K562 (cell line): Measurements from ENCODE around the gene TLE6. TPM values are rescaled to one million over a fixed set of nuclear protein-coding genes. Genes with fewer than 3 reads are reported as not detected.
A peak's percentile ranks its signal among the peaks of the same experiment; 100 is the strongest.

Source experiments
- CBFA2T2 ChIP-seq: fragments of 450-650 bp; conservative IDR thresholded peaks from 2 replicates; pipeline ENCODE4 v1.6.1; 2017; ENCODE audit warnings: mild to moderate bottlenecking
- CHD4 ChIP-seq: fragments of 200-600 bp; sonication (generic); IDR thresholded peaks from 3 replicates; pipeline ENCODE4 v1.6.1; 2012; ENCODE audit warnings: low read depth, mild to moderate bottlenecking, mixed read lengths, low read length, inconsistent platforms; ENCODE audit not compliant: insufficient read depth, insufficient replicate concordance, poor library complexity, severe bottlenecking
- CXXC5 ChIP-seq: fragments of 250-450 bp; sonication (Bioruptor Pico); IDR thresholded peaks from 2 replicates; pipeline ENCODE4 v1.8.0; 2022; ENCODE audit warnings: inconsistent platforms, mild to moderate bottlenecking, moderate library complexity
- EWSR1 ChIP-seq: fragments of 450-650 bp; IDR thresholded peaks from 2 replicates; pipeline ENCODE4 v1.6.1; 2018; ENCODE audit warnings: borderline replicate concordance, mild to moderate bottlenecking, low read depth, moderate library complexity; ENCODE audit not compliant: partially characterized antibody
- FIP1L1 ChIP-seq: fragments of 200-400 bp; formaldehyde crosslinking; IDR thresholded peaks from 2 replicates; pipeline ENCODE4 v1.6.1; 2018; ENCODE audit warnings: mild to moderate bottlenecking, low read depth, low read length; ENCODE audit not compliant: poor library complexity, severe bottlenecking
- HLTF ChIP-seq: fragments of 450-650 bp; IDR thresholded peaks from 2 replicates; pipeline ENCODE4 v1.6.1; 2016
- HNRNPL ChIP-seq: fragments of 200-400 bp; formaldehyde crosslinking; IDR thresholded peaks from 2 replicates; pipeline ENCODE4 v1.6.1; 2017; ENCODE audit warnings: low read depth, mild to moderate bottlenecking, low read length
- ILK ChIP-seq: fragments of 450-650 bp; IDR thresholded peaks from 2 replicates; pipeline ENCODE4 v1.6.1; 2016; ENCODE audit warnings: missing genetic modification characterization, low read depth, mild to moderate bottlenecking, missing compliant biosample characterization, moderate library complexity, borderline replicate concordance
- JUNB ChIP-seq: fragments of 450-650 bp; formaldehyde crosslinking; conservative IDR thresholded peaks from 2 replicates; pipeline ENCODE4 v1.4.0; 2020; ENCODE audit warnings: mild to moderate bottlenecking
- MXI1 ChIP-seq: IDR thresholded peaks from 2 replicates; pipeline ENCODE4 v1.6.1; 2011; ENCODE audit warnings: low read depth, mild to moderate bottlenecking, improper control_type of control experiment, low read length
- MYNN ChIP-seq, 2 experiments: sonication (generic); formaldehyde crosslinking in 1 of 2; IDR thresholded peaks; 2 replicates each; pipeline versions ENCODE4 v1.5.0 to v1.6.1; 2016 to 2020; ENCODE audit warnings: antibody characterized with exemption in 1 of 2, missing genetic modification reagents in 1 of 2
- NUFIP1 ChIP-seq: fragments of 450-650 bp; IDR thresholded peaks from 2 replicates; pipeline ENCODE4 v1.6.1; 2018; ENCODE audit not compliant: partially characterized antibody
- PHF20 ChIP-seq: fragments of 450-650 bp; IDR thresholded peaks from 2 replicates; pipeline ENCODE4 v1.6.1; 2018; ENCODE audit not compliant: partially characterized antibody
- PURB ChIP-seq: sonication (generic); formaldehyde crosslinking; IDR thresholded peaks from 2 replicates; pipeline ENCODE4 v1.9.0; 2021; ENCODE audit warnings: low read depth, mild to moderate bottlenecking, missing genetic modification reagents
- RBM34 ChIP-seq: fragments of 200-400 bp; formaldehyde crosslinking; IDR thresholded peaks from 2 replicates; pipeline ENCODE4 v1.6.1; 2018; ENCODE audit warnings: low read length, borderline replicate concordance; ENCODE audit not compliant: insufficient read depth
- RBM39 ChIP-seq: fragments of 200-400 bp; formaldehyde crosslinking; optimal IDR thresholded peaks from 2 replicates; pipeline ENCODE3; 2018; ENCODE audit warnings: low read depth, low read length
- SMARCE1 ChIP-seq: fragments of 450-650 bp; IDR thresholded peaks from 2 replicates; pipeline ENCODE4 v1.7.1; 2016; ENCODE audit warnings: mild to moderate bottlenecking
- SPI1 ChIP-seq: IDR thresholded peaks from 2 replicates; pipeline ENCODE4 v1.6.1; 2011; ENCODE audit warnings: low read depth, low read length, control low read depth, borderline replicate concordance
- TAL1 ChIP-seq: fragments of 450-650 bp; IDR thresholded peaks from 2 replicates; pipeline ENCODE4 v1.6.1; 2016; ENCODE audit warnings: mild to moderate bottlenecking
- TEAD1 ChIP-seq, 2 experiments: fragments of 450-650 bp in 1 of 2; sonication (generic) in 1 of 2; formaldehyde crosslinking; IDR thresholded peaks; 2 replicates each; pipeline versions ENCODE4 v1.4.0 to v1.8.0; 2020 to 2022; ENCODE audit warnings: mild to moderate bottlenecking in 2 of 2, missing genetic modification reagents in 1 of 2
- ZBTB8A ChIP-seq: fragments of 450-650 bp; IDR thresholded peaks from 2 replicates; pipeline ENCODE4 v1.6.1; 2018; ENCODE audit warnings: mild to moderate bottlenecking, moderate library complexity; ENCODE audit not compliant: partially characterized antibody
- ZNF165 ChIP-seq: fragments of 250-450 bp; sonication (Bioruptor Pico); IDR thresholded peaks from 2 replicates; pipeline ENCODE4 v1.4.0; 2020; ENCODE audit warnings: borderline replicate concordance
- polyA plus RNA-seq, 8 experiments: library from polyadenylated mRNA; depleted of rRNA in 4 of 8; stranded (reverse) in 5 of 8; unstranded in 3 of 8; fragments of >200 nt; fragmentation: Nextera tagmentation in 2 of 8; fragmentation: Illumina TruSeq in 1 of 8; extraction: Ambion mirVana in 2 of 8; extraction: Trizol in 1 of 8; gene quantifications; 2 replicates each; pipeline versions ENCODE4 v1.2.1 to v1.2.3, GENCODE V29; 2011 to 2014; ENCODE audit warnings: inconsistent platforms in 1 of 8, missing spikeins in 1 of 8
- total RNA-seq, 7 experiments: library from RNA; depleted of rRNA in 6 of 7; stranded (reverse); fragments of >200 nt in 6 of 7; fragmentation: Illumina TruSeq in 2 of 7; extraction: Trizol in 2 of 7; gene quantifications; 2 replicates each; pipeline versions ENCODE4 v1.2.1 to v1.2.3, GENCODE V29; 2011 to 2021; ENCODE audit warnings: low replicate concordance in 1 of 7
- TF ChIP-seq, protein P1 (sequence below): sonication (generic); formaldehyde crosslinking; IDR thresholded peaks from 2 replicates; pipeline ENCODE4 v1.8.1; 2023; ENCODE audit warnings: missing genetic modification reagents, mild to moderate bottlenecking, borderline replicate concordance
- TF ChIP-seq, protein P2 (sequence below), 2 experiments: fragments of 250-450 bp in 1 of 2; fragments of 450-650 bp in 1 of 2; sonication (Bioruptor Pico) in 1 of 2; IDR thresholded peaks; 2 replicates each; pipeline versions ENCODE4 v1.6.1 to v1.8.0; 2016 to 2021; ENCODE audit warnings: mild to moderate bottlenecking in 2 of 2, moderate library complexity in 2 of 2, missing compliant biosample characterization in 1 of 2, missing genetic modification characterization in 1 of 2

TLE6 gene
- total and polyA plus RNA-seq, 9 of the 15 experiments (the other 6 are each of a cell fraction or from before 2014, with no cell fraction given): 1.1 to 6.1 (median 2.5) TPM

DNA sequence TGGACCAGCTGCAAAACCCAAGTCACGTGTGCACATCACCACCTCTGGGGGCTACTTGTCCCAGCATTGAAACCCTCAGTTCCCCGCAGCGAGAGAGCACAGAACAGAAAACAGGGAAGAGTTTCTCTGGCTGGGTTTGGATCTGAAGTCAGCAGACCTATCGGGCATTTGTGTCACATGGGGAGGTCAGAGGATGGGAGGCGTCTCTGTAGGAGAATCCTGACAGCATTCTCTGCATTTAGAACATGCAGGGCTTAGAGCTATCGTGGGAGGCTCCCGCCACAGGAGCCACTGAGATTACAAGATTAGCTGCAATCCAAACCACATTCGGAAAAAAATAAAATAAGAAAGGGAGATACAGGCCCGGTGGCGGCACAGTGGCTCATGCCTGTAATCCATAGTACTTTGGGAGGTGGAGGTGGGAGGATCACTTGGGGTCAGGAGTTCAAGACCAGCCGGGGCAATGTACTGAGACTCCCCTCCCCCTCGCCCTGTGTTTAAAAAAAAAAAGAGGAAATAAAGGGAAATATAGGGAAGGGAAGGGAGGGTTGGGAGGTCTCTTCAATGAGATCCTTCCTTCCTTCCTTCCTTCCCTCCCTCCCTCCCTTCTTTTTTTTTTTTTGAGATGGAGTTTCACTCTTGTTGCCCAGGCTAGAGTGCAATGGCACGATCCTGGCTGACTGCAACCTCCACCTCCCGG, 2.9 kb upstream of the TLE6 start (continued):
- TF ChIP-seq PURB (CRISPR knock-in tag) (no peak), CXXC5 (CRISPR knock-in tag) (peak; percentile 69), PHF20 (no peak), EWSR1 (no peak), ILK (tag) (no peak), MXI1 (no peak), CBFA2T2 (peak; percentile 61), SPI1 (no peak), RBM39 (no peak), JUNB (CRISPR knock-in tag) (no peak), HLTF (no peak), HNRNPL (no peak), FIP1L1 (no peak), TAL1 (peak; percentile 38; the same call in 1 of the 2 replicates), ZBTB8A (no peak), TEAD1 (CRISPR knock-in tag; IDR thresholded peaks at IDR 0.05) (peak; percentile 18 to 83; a peak in 2 of 4 replicates), CHD4 (no peak), NUFIP1 (no peak), ZNF165 (no peak), SMARCE1 (peak; percentile 90; the same call in 1 of the 2 replicates), RBM34 (no peak), MYNN (IDR thresholded peaks at IDR 0.05) (no peak), MYNN (CRISPR knock-in tag; IDR thresholded peaks at IDR 0.05) (no peak)
- TF ChIP-seq, protein P1, sequence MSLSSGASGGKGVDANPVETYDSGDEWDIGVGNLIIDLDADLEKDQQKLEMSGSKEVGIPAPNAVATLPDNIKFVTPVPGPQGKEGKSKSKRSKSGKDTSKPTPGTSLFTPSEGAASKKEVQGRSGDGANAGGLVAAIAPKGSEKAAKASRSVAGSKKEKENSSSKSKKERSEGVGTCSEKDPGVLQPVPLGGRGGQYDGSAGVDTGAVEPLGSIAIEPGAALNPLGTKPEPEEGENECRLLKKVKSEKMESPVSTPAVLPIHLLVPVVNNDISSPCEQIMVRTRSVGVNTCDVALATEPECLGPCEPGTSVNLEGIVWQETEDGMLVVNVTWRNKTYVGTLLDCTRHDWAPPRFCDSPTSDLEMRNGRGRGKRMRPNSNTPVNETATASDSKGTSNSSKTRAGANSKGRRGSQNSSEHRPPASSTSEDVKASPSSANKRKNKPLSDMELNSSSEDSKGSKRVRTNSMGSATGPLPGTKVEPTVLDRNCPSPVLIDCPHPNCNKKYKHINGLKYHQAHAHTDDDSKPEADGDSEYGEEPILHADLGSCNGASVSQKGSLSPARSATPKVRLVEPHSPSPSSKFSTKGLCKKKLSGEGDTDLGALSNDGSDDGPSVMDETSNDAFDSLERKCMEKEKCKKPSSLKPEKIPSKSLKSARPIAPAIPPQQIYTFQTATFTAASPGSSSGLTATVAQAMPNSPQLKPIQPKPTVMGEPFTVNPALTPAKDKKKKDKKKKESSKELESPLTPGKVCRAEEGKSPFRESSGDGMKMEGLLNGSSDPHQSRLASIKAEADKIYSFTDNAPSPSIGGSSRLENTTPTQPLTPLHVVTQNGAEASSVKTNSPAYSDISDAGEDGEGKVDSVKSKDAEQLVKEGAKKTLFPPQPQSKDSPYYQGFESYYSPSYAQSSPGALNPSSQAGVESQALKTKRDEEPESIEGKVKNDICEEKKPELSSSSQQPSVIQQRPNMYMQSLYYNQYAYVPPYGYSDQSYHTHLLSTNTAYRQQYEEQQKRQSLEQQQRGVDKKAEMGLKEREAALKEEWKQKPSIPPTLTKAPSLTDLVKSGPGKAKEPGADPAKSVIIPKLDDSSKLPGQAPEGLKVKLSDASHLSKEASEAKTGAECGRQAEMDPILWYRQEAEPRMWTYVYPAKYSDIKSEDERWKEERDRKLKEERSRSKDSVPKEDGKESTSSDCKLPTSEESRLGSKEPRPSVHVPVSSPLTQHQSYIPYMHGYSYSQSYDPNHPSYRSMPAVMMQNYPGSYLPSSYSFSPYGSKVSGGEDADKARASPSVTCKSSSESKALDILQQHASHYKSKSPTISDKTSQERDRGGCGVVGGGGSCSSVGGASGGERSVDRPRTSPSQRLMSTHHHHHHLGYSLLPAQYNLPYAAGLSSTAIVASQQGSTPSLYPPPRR (CRISPR knock-in tag): peak; percentile 91; the same call in 1 of the 2 replicates
- TF ChIP-seq, protein P2, sequence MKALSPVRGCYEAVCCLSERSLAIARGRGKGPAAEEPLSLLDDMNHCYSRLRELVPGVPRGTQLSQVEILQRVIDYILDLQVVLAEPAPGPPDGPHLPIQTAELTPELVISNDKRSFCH (CRISPR knock-in tag; IDR thresholded peaks at IDR 0.05): no peak
- TF ChIP-seq, protein P2 (tag; IDR thresholded peaks at IDR 0.05): peak; percentile 47; the same call in 1 of the 2 replicates
